GM21423 (cell line): ENCODE results near the gene MIB2.
A peak's percentile ranks its signal among the peaks of the same experiment; 100 is the strongest.

Experiments
- ATAC-seq: cut with Tn5 transposase; IDR thresholded peaks from one replicate; pipeline ENCODE4 v1.9.1; 2021; ENCODE audit warnings: mild to moderate bottlenecking, moderate library complexity; ENCODE audit not compliant: unreplicated experiment

Gene MIB2

GRCh38 chr1:1677718-1678580, 62.6 kb downstream of the MIB2 start:
- ATAC-seq: peak; percentile 68

GRCh38 chr1:1678581-1679380, 63.5 kb downstream of the MIB2 start:
- ATAC-seq: no peak
